C4-2B (cell line): ENCODE results near the gene HK2.

Experiments used
- ZFX ChIP-seq: fragments of 450-650 bp; IDR thresholded peaks from 2 replicates; pipeline ENCODE4 v1.6.1; 2017
- TF ChIP-seq, protein P1 (sequence below): fragments of 450-650 bp; conservative IDR thresholded peaks from 2 replicates; pipeline ENCODE4 v1.5.1; 2017; ENCODE audit warnings: mild to moderate bottlenecking

DNA sequence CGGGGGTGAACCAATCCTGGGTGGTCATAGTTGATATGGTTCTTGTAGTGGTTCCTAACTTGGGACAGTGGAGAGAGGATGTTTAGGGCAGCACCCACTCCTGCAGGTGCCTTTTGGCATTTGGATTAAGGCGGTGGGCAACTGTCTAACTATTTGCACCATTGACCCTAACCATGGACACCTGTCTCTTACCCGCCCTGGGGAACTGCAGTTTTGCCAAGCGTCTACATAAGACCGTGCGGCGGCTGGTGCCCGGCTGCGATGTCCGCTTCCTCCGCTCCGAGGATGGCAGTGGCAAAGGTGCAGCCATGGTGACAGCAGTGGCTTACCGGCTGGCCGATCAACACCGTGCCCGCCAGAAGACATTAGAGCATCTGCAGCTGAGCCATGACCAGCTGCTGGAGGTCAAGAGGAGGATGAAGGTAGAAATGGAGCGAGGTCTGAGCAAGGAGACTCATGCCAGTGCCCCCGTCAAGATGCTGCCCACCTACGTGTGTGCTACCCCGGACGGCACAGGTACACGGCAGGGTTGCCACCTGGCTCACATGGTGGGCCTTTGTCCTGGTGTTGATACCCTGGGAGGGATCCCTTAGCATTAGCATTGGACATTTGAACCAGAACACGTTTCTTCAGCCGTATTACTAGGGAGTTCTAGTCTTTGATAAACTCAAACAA is 46.3 kb downstream of the HK2 start:
- TF ChIP-seq, protein P1, sequence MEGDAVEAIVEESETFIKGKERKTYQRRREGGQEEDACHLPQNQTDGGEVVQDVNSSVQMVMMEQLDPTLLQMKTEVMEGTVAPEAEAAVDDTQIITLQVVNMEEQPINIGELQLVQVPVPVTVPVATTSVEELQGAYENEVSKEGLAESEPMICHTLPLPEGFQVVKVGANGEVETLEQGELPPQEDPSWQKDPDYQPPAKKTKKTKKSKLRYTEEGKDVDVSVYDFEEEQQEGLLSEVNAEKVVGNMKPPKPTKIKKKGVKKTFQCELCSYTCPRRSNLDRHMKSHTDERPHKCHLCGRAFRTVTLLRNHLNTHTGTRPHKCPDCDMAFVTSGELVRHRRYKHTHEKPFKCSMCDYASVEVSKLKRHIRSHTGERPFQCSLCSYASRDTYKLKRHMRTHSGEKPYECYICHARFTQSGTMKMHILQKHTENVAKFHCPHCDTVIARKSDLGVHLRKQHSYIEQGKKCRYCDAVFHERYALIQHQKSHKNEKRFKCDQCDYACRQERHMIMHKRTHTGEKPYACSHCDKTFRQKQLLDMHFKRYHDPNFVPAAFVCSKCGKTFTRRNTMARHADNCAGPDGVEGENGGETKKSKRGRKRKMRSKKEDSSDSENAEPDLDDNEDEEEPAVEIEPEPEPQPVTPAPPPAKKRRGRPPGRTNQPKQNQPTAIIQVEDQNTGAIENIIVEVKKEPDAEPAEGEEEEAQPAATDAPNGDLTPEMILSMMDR, result no peak
- no peak for TF ChIP-seq ZFX
